Upper lobe of left lung (tissue), 4 donors: ENCODE results near the gene NARF.

Source experiments
- CTCF ChIP-seq, 6 experiments: fragments of 450-650 bp in 4 of 6; fragments of 200-600 bp in 2 of 6; sonication (generic) in 2 of 6; IDR thresholded peaks; one replicate each; pipeline ENCODE4 v1.5.1; 2016 to 2019; ENCODE audit warnings: antibody characterized with exemption in 6 of 6
- POLR2A ChIP-seq, 4 donors: fragments of 450-650 bp; IDR thresholded peaks; one replicate each; pipeline ENCODE4 v1.5.1; 2016 to 2017; ENCODE audit warnings: antibody characterized with exemption in 4 of 4, mild to moderate bottlenecking in 2 of 4
- POLR2AphosphoS5 ChIP-seq, 2 donors: sonication (generic); formaldehyde crosslinking; IDR thresholded peaks; one replicate each; pipeline ENCODE4 v1.5.1; 2017; ENCODE audit warnings: antibody characterized with exemption in 2 of 2

- TF ChIP-seq CTCF (IDR thresholded peaks at IDR 0.05) (no peak), POLR2A (IDR thresholded peaks at IDR 0.05) (no peak), POLR2AphosphoS5 (IDR thresholded peaks at IDR 0.05) (no peak)
Observed at GRCh38 chr17:82452162-82452561, 6.4 kb upstream of the NARF start.
